ENCODE data around the gene CYP4X1.
"Not testable (repeated sequence)": the region's sequence is repeated elsewhere in the genome, so short reads cannot be mapped to it uniquely, and the experiment has no call there.

The CYP4X1 gene

DNA sequence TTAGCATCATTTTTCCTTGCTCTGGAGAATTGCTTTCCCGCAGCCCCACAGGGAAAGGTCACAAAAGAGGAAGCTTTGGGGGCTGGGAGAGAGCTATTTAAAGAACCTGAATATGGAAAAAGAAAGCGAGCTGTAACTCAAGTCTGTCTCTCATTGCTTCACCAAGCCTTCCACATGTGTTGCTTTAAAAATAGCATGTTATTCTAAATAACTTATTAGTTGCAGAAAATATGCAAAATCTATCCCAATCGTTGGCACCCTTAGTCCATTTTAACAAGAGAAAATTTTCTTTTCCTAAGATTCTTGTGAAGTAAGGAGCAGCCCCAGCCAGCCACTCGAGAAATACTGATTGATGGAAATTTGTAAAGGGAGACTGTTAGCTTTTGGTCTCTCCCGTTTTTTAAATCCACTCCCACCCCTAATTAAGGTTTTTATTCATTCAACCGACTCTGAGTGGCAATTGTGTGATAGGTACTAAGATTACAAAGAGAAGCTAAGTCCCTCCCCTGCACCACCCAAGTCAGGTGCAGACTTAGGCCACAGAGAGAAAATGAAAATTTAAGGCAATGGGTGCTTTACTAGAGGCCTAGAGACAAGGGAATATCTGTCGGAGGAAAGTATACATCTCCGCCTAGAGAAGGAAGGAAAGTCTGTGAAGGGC, 802 bp downstream of the CYP4X1 start:
- no peaks in the 10 kb centered on the region for H3K36me3 ChIP-seq (ENCODE audit: control insufficient read depth, insufficient read depth, low read length)
- no peak overlapping the region for H3K4me3 ChIP-seq (ENCODE audit: low read length)
- no peak overlapping the region for H3K27ac ChIP-seq (ENCODE audit: low read depth, low read length)
- no peaks in the 10 kb centered on the region for H3K4me1 ChIP-seq (ENCODE audit: control insufficient read depth, insufficient read depth, low read length)
- no peak overlapping the region for H3K9ac ChIP-seq (ENCODE audit: low read length)
- H3K27me3 ChIP-seq (ENCODE audit: control insufficient read depth, insufficient read depth, low read length) = no peaks in the 10 kb centered on the region

DNA sequence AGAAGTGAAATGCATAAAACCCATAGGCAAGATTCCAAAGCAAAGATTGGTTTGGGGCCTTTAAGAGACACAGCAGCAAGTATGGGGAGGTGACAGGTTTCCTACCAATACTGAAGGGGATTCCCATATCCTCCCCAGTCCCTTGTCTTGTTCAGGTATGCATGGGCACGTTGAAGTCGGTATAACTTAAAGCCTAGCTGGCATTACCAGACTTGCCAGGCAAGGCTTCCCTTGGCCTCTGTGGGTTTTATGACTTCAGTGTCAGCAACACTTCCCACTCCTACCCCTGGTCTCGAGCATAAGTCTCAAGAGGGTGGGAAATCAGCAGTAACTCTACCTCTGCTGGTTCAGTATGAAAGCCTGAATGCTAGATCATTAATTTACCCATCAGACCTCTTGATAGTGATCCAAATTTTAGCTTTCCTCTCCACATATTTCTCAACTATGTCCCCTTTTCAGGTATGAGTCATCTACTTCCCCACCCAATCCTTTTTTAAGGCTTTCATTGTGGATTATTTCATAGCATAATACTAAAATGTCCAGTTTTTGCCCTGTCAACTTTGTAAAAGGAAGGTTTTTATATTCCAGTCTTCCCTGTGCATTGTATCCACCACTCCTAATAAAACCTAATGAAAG, 6.8 kb downstream of the CYP4X1 start:
- Histone ChIP-seq H3K4me1 (ENCODE audit: control insufficient read depth, insufficient read depth, low read length) (no peaks in the 10 kb centered on the region), H3K27me3 (ENCODE audit: control insufficient read depth, insufficient read depth, low read length) (no peaks in the 10 kb centered on the region), H3K9ac (ENCODE audit: low read length) (no peak overlapping the region), H3K27ac (ENCODE audit: low read depth, low read length) (no peak overlapping the region), H3K4me3 (ENCODE audit: low read length) (no peak overlapping the region), H3K36me3 (ENCODE audit: control insufficient read depth, insufficient read depth, low read length) (no peaks in the 10 kb centered on the region)

DNA sequence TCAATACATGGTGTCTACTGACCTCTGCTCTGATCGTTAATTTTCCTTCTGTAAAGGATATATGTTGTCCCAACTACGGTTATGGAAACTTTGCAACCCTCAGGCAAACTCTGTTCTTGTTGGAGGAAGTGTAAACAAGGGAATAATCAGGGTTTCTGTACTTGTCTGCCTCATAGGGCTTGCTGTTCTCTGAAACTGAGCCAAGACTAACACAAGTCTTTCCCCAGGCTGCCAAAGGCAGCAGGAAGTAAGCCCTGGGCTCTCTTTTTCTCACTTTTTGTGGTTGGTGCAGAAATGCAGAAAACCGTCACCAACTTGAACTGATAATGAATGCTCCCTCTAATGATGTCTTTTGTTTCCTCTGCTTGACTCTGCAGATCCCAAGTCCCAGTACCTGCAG, 7.6 kb downstream of the CYP4X1 start:
- no peak overlapping the region for H3K9ac ChIP-seq (ENCODE audit: low read length)
- H3K27me3 ChIP-seq (ENCODE audit: control insufficient read depth, insufficient read depth, low read length) = no peaks in the 10 kb centered on the region
- H3K36me3 ChIP-seq (ENCODE audit: control insufficient read depth, insufficient read depth, low read length) = no peaks in the 10 kb centered on the region
- H3K4me3 ChIP-seq (ENCODE audit: low read length) = no peak overlapping the region
- no peak overlapping the region for H3K27ac ChIP-seq (ENCODE audit: low read depth, low read length)
- H3K4me1 ChIP-seq (ENCODE audit: control insufficient read depth, insufficient read depth, low read length) = no peaks in the 10 kb centered on the region

DNA sequence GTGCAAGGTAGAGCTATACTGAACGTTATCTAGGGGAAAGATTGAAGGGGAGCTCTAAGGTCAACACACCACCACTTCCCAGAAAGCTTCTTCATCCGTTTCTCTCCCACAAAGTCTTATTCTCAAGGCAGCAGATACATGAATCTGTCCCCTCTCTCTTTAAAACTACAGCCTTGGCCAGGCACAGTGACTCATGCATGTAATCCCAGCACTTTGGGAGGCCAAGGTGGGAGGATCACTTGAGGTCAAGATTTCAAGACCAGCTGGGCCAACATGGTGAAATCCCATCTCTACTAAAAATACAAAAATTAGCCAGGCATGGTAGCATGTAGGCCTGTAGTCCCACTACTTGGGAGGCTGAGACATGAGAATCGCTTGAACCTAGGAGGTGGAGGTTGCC, 8.1 kb downstream of the CYP4X1 start:
- H3K36me3 ChIP-seq (ENCODE audit: control insufficient read depth, insufficient read depth, low read length) = no peaks in the 10 kb centered on the region
- H3K4me3 ChIP-seq (ENCODE audit: low read length) = no peak overlapping the region
- no peaks in the 10 kb centered on the region for H3K27me3 ChIP-seq (ENCODE audit: control insufficient read depth, insufficient read depth, low read length)
- no peaks in the 10 kb centered on the region for H3K4me1 ChIP-seq (ENCODE audit: control insufficient read depth, insufficient read depth, low read length)
- no peak overlapping the region for H3K9ac ChIP-seq (ENCODE audit: low read length)
- no peak overlapping the region for H3K27ac ChIP-seq (ENCODE audit: low read depth, low read length)

GRCh38 chr1:47036764-47037163, 13.3 kb downstream of the CYP4X1 start:
- Histone ChIP-seq H3K27ac (ENCODE audit: low read depth, low read length) (no peak overlapping the region), H3K9ac (ENCODE audit: low read length) (no peak overlapping the region), H3K4me1 (ENCODE audit: control insufficient read depth, insufficient read depth, low read length) (no peaks in the 10 kb centered on the region), H3K36me3 (ENCODE audit: control insufficient read depth, insufficient read depth, low read length) (no peaks in the 10 kb centered on the region), H3K27me3 (ENCODE audit: control insufficient read depth, insufficient read depth, low read length) (no peaks in the 10 kb centered on the region), H3K4me3 (ENCODE audit: low read length) (no peak overlapping the region)

- H3K4me1 ChIP-seq (ENCODE audit: control insufficient read depth, insufficient read depth, low read length) = no peaks in the 10 kb centered on the region
- H3K27me3 ChIP-seq (ENCODE audit: control insufficient read depth, insufficient read depth, low read length) = no peaks in the 10 kb centered on the region
- no peak overlapping the region for H3K4me3 ChIP-seq (ENCODE audit: low read length)
- H3K9ac ChIP-seq (ENCODE audit: low read length) = no peak overlapping the region
- no peak overlapping the region for H3K27ac ChIP-seq (ENCODE audit: low read depth, low read length)
- H3K36me3 ChIP-seq (ENCODE audit: control insufficient read depth, insufficient read depth, low read length) = no peaks in the 10 kb centered on the region
These were observed 35.9 kb downstream of the CYP4X1 start for GRCh38 chr1:47059376-47059775.

DNA sequence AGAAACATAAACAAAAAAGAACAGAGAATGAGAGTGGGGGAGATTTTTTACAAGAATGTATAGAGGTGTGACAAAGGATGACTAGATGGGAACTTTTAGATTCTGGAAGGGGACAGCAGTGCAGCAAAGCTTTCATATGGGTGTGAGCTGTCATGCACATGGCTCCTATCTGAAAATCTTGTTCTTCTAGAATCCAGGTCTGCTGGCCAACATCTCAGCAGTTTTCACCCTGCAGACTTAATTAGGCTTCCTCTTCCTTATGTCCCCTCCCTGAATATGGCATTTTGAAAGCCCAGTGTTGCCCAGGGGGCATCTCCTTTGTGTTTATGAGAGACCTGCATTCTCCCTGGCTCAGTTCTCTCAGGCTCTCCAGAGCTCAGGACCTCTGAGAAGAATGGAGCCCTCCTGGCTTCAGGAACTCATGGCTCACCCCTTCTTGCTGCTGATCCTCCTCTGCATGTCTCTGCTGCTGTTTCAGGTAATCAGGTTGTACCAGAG, 43.7 kb downstream of the CYP4X1 start, which contains the start of gene CYP4Z1:
TSS of gene CYP4Z1 (plus strand) at position 135 of the 498 bp plus-strand sequence. CDS start at position 395, 260 bp downstream.
- no peak within 1 kb of the TSS for H3K4me3 ChIP-seq (ENCODE audit: low read length)
- H3K36me3 ChIP-seq (ENCODE audit: control insufficient read depth, insufficient read depth, low read length) = no peaks in the 10 kb centered on the region
- H3K9ac ChIP-seq (ENCODE audit: low read length) = no peak within 1 kb of the TSS
- no peak within 1 kb of the TSS for H3K27ac ChIP-seq (ENCODE audit: low read depth, low read length)
- no peaks in the 10 kb centered on the region for H3K27me3 ChIP-seq (ENCODE audit: control insufficient read depth, insufficient read depth, low read length)
- no peaks in the 10 kb centered on the region for H3K4me1 ChIP-seq (ENCODE audit: control insufficient read depth, insufficient read depth, low read length)

- H3K4me1 ChIP-seq (ENCODE audit: control insufficient read depth, insufficient read depth, low read length); H3K9ac ChIP-seq (ENCODE audit: low read length); H3K27me3 ChIP-seq (ENCODE audit: control insufficient read depth, insufficient read depth, low read length); H3K4me3 ChIP-seq (ENCODE audit: low read length); H3K36me3 ChIP-seq (ENCODE audit: control insufficient read depth, insufficient read depth, low read length); H3K27ac ChIP-seq (ENCODE audit: low read depth, low read length): not testable (repeated sequence)
These were observed 45.6 kb downstream of the CYP4X1 start for GRCh38 chr1:47069080-47069479.

DNA sequence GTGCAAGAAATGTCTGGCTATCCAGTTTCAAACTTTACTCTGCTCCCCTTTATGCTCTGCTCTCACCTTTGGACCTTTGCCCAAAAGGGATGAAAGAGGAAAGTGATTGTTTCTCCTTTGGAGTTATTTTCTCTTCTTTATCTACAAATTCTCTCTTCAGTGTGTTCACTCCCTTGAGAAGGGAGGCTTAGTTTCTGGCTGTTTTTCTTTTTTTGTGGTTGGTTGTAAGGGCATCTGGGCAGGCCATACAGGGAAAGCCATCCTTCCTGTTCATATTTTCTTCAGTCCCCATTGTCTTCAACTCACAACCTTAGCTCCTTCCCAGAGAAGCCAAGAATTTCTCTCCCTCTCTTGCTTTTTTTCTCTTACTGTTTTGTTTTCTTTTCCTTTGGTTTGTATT, 46.0 kb downstream of the CYP4X1 start:
- H3K4me1 ChIP-seq (ENCODE audit: control insufficient read depth, insufficient read depth, low read length); H3K27ac ChIP-seq (ENCODE audit: low read depth, low read length); H3K9ac ChIP-seq (ENCODE audit: low read length); H3K36me3 ChIP-seq (ENCODE audit: control insufficient read depth, insufficient read depth, low read length); H3K27me3 ChIP-seq (ENCODE audit: control insufficient read depth, insufficient read depth, low read length); H3K4me3 ChIP-seq (ENCODE audit: low read length): not testable (repeated sequence)

DNA sequence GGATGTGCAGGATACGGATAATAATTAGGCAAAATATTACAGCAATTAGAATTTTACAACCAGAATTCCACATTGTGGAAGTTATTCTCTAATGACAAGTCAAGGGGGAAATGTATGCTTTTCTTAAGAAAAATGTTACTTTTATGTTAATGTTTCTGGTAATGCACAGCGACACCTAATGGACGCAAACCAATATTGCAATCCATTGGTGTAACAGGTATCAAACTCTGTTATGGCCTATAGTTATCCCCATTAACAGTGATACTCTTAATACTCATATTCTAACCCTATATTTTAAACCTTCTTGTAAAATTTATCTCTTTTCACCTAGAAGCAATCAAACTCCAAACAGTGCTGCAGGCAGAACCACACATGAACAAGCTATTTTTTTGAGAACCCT, 65.9 kb downstream of the CYP4X1 start:
- not testable (repeated sequence) for H3K36me3 ChIP-seq (ENCODE audit: control insufficient read depth, insufficient read depth, low read length); H3K9ac ChIP-seq (ENCODE audit: low read length); H3K4me3 ChIP-seq (ENCODE audit: low read length); H3K27ac ChIP-seq (ENCODE audit: low read depth, low read length); H3K4me1 ChIP-seq (ENCODE audit: control insufficient read depth, insufficient read depth, low read length); H3K27me3 ChIP-seq (ENCODE audit: control insufficient read depth, insufficient read depth, low read length)

- not testable (repeated sequence) for H3K4me1 ChIP-seq (ENCODE audit: control insufficient read depth, insufficient read depth, low read length); H3K9ac ChIP-seq (ENCODE audit: low read length)
These were observed 68.0 kb downstream of the CYP4X1 start for GRCh38 chr1:47091476-47091875.

More at GRCh38 chr1:47091476-47091875, 68.0 kb downstream of the CYP4X1 start:
- H3K27ac ChIP-seq (ENCODE audit: low read depth, low read length); H3K27me3 ChIP-seq (ENCODE audit: control insufficient read depth, insufficient read depth, low read length); H3K36me3 ChIP-seq (ENCODE audit: control insufficient read depth, insufficient read depth, low read length); H3K4me3 ChIP-seq (ENCODE audit: low read length): not testable (repeated sequence)
